Lung microvascular endothelial cell (primary cell): ENCODE measurements around the gene ANKRD66. TPM values are rescaled to one million over a fixed set of nuclear protein-coding genes. Genes with fewer than 3 reads are reported as not detected.

Experiments
- DNase-seq, 2 donors: peaks; one replicate each; pipeline versions ENCODE4 v3.0.0 to v3.0.0-alpha.2; 2010; ENCODE audit warnings: low read depth in 2 of 2
- total RNA-seq: library from RNA; depleted of rRNA; stranded (reverse); fragments of >200 nt; gene quantifications from 2 replicates; pipeline ENCODE4 v1.2.1, GENCODE V29; 2014

The ANKRD66 gene
- total RNA-seq, 1 donor from 2014 or later = not detected

DNA sequence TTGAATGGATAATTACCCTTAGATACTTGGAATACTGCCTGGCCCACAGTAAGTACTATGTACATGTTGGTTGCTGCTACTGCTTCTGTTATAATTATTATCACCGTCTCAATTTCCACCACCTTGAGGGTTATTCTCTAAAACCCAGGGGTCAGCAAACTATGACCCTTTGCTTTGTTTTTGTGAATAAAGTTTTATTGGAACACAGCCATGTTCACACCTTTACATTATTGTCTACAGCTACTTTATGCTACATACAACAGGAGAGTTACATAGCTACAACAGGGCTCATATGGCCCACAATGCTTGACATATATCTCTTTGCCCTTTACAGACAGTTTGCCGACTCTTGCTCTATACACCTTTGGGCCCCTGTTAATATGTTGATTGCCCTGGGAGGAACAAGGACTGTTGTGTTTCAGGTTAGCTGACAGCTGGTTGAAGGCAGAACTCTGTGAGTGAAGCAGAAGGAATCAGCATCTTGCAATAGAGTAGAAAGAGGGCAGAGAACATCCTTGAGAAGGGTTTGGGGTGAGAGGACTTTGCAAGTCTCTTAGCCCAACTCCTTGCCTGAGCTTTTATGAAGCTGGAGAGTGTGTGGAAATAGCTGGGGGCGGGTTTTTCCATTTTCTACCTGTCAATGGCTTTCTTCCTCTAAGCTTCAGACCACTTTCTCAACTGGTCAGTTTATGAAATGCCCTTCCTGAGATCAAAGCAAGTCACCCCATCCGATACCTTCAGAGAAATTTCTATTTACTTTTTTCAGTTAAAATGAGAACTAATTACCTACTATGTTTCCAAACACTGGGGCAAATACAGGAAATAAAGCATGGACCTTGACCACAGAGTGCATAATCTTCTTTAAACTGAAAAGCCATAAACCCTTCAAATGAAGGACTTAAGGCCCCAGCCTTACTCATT lies 43.0 kb downstream of the ANKRD66 start:
- no peak for DNase-seq

DNA sequence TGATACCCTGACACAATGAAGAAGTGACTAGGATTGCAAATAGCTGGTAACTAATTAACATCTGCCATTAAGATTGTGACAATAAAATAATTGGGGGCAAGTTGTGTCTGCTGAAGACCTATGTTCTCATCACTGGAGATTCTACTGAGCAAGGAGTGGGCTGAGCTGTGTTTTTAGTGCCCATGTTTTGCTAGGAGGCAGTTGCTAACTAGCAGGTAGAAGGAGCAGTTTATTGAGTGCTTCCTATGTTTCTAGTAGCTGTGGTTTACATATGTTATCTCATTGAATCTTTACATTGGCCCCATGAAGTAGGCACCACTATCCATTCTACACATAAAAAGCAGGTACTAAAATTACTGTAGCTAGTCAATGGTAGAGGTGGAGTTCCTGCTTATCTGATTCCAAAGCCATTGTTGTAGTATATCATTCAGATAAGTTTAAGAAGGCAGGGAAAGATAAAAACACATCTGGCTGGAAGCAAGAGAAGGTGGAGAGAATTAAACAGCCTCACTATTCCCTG lies 43.7 kb downstream of the ANKRD66 start:
- DNase-seq = no peak

GRCh38 chr6:46792635-46793034 lies 45.9 kb downstream of the ANKRD66 start:
- no peak for DNase-seq

DNA sequence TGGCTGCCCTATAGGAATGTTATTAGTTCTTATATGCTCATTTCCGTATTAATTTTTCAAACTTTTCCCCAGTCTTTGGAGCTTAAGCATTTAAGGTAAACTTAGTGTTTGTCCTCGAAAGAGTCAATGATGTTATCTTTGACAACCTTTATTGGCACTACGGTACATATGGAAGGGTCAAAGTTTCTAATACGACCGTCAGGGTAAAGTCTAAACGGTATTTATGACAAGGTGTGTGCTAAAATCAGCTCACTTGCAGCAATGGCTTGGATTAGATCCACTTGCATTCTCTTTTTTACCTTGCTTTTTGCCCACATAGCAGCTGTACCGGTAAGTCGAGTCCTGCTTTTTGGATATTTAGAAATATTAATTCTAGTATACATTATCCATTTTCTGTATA lies 46.4 kb downstream of the ANKRD66 start, which contains the start of gene MEP1A:
Gene MEP1A (plus strand): TSS at position 252 of the 400 bp plus-strand sequence. CDS start 10 bp downstream, at position 262.
- DNase-seq = no peak

DNA sequence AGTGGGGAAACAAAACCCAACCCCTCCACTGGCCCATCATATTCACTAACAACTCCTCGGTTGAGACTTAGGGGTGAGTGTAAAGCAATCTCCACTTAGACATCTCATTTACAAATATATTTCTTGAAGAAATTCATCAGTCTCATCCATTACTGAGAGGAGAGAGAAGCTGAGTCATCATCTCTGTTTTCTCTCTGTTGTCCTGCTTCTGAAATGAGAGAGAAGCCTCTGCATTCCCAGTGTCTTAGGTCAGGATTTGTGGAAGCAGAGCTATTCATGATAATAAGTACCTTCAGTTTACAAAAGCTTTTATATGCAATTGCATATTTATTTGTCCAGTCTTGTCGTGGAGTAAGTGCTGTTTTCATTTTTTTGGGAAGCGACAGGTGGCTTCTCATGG lies 47.3 kb downstream of the ANKRD66 start:
- no peak for DNase-seq

DNA sequence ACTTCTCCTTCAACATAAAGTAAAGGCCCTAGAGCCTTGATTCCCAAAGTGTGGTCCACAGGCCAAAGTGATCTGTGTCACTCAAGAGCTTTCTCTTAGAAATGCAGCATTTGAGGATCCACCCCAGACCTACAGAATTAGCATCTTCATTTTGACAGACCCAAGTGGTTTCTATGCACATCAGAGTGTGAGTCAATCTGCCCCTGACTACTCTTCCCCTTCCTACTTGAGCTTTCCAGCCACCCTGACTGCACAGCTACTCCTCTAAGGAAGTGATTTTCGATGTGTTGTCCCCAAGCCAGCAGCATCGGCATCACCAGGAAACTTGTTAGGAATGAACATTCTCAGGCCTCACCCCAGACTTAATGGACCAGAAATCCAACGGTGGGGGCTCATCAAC lies 49.1 kb downstream of the ANKRD66 start:
- no peak for DNase-seq

- DNase-seq = no peak
These were observed 50.3 kb downstream of the ANKRD66 start for GRCh38 chr6:46796848-46797580.

- DNase-seq = no peak
These were observed 52.9 kb downstream of the ANKRD66 start for GRCh38 chr6:46799657-46800056.

- DNase-seq = no peak
These were observed 62.1 kb downstream of the ANKRD66 start for GRCh38 chr6:46808806-46809205.

Other genes with a start within 250 kb of the ANKRD66 start
- gene CYP39A1, start 94.1 kb upstream of the ANKRD66 start, total RNA-seq = under 0.01 and 0.60 TPM in 2 replicates
- gene SLC25A27, start 94.0 kb upstream of the ANKRD66 start, total RNA-seq = 0.22 and 1.4 TPM in 2 replicates
- under 0.01 TPM in 1 of 2 replicates, not detected in the other for gene TDRD6, start 59.0 kb upstream of the ANKRD66 start, total RNA-seq
- not detected in 2 replicates for gene PLA2G7, start 11.6 kb upstream of the ANKRD66 start, total RNA-seq
- not detected in 2 replicates for gene MEP1A, start 46.5 kb downstream of the ANKRD66 start, total RNA-seq
- gene ADGRF5, start 175.0 kb downstream of the ANKRD66 start, total RNA-seq = 57.3 and 83.7 TPM in 2 replicates